T-cell (primary cell): ENCODE measurements around the gene CELSR3. TPM values are rescaled to one million over a fixed set of nuclear protein-coding genes. Genes with fewer than 3 reads are reported as not detected.

ENCODE experiments used
- ATAC-seq, 4 experiments: fragments of 200-7000 bp in 3 of 4; fragments of 150-1000 bp in 1 of 4; cut with Tn5 transposase; replicated peaks in 1 of 4; 1 replicate in 3 of 4; 2 replicates in 1 of 4; pipeline ENCODE4 v1.10.0; 2021; ENCODE audit warnings: moderate library complexity in 3 of 4, mild to moderate bottlenecking in 2 of 4, moderate number of reproducible peaks in 1 of 4
- CTCF ChIA-PET, 2 donors: fragments of 300-600 bp; sonication (Branson Sonifier 250); formaldehyde crosslinking; loops; one replicate each; lab custom pipeline; 2022; ENCODE audit warnings: antibody characterized with exemption in 2 of 2; lab: Charles Lee
- POLR2A ChIA-PET, 2 donors: fragments of 300-600 bp; sonication (Branson Sonifier 250); formaldehyde crosslinking; loops; one replicate each; lab custom pipeline; 2022; ENCODE audit warnings: antibody characterized with exemption in 2 of 2; lab: Charles Lee
- DNase-seq, 35 experiments: peaks; one replicate each; pipeline versions ENCODE4 v3.0.0 to v3.0.0-alpha.2; 2013 to 2023
- H3K27ac ChIP-seq: one replicate; pipeline ENCODE4 v1.5.1; 2013; ENCODE audit warnings: low read length
- H3K27me3 ChIP-seq, 2 experiments: replicated peaks in 1 of 2; 1 replicate in 1 of 2; 2 replicates in 1 of 2; pipeline versions ENCODE4 v1.6.1 to v1.7.0; 2013; ENCODE audit warnings: low read length in 1 of 2, mixed read lengths in 1 of 2; ENCODE audit not compliant: control insufficient read depth in 2 of 2, insufficient read depth in 2 of 2; ENCODE audit errors: extremely low read depth in 1 of 2
- H3K36me3 ChIP-seq, 2 donors: 1 replicate in 1 of 2; 2 replicates in 1 of 2; pipeline versions ENCODE4 v1.6.1 to v1.7.0; 2013; ENCODE audit warnings: low read length in 1 of 2; ENCODE audit not compliant: control insufficient read depth in 2 of 2, insufficient read depth in 1 of 2; ENCODE audit errors: extremely low read depth in 1 of 2
- H3K4me1 ChIP-seq, 2 experiments: 1 replicate in 1 of 2; 2 replicates in 1 of 2; pipeline versions ENCODE4 v1.6.1 to v1.7.0; 2013; ENCODE audit warnings: low read length in 2 of 2, mixed read lengths in 1 of 2; ENCODE audit not compliant: insufficient read depth in 2 of 2, control insufficient read depth in 1 of 2; ENCODE audit errors: extremely low read depth in 1 of 2
- H3K4me3 ChIP-seq, 2 donors: 1 replicate in 1 of 2; 2 replicates in 1 of 2; pipeline versions ENCODE4 v1.5.1 to v1.7.0; 2013; ENCODE audit warnings: mild to moderate bottlenecking in 2 of 2, low read length in 1 of 2, moderate library complexity in 1 of 2; ENCODE audit not compliant: control insufficient read depth in 1 of 2; ENCODE audit errors: extremely low read depth in 1 of 2
- H3K9me3 ChIP-seq: 2 replicates; pipeline ENCODE4 v1.7.0; 2013
- H3K27ac Mint-ChIP-seq, 2 donors: one replicate each; pipeline ENCODE4 v1.8.0; 2020 to 2021; ENCODE audit warnings: mild to moderate bottlenecking in 2 of 2, mixed read lengths in 2 of 2
- H3K27me3 Mint-ChIP-seq, 2 donors: one replicate each; pipeline ENCODE4 v1.8.0; 2021 to 2022; ENCODE audit warnings: mixed read lengths in 2 of 2
- H3K36me3 Mint-ChIP-seq: one replicate; pipeline ENCODE4 v1.8.0; 2021; ENCODE audit warnings: mixed read lengths
- H3K4me1 Mint-ChIP-seq, 3 donors: one replicate each; pipeline ENCODE4 v1.8.0; 2020 to 2022; ENCODE audit warnings: mixed read lengths in 3 of 3, mild to moderate bottlenecking in 1 of 3
- H3K4me3 Mint-ChIP-seq, 3 donors: one replicate each; pipeline ENCODE4 v1.8.0; 2020 to 2022; ENCODE audit warnings: mild to moderate bottlenecking in 3 of 3, mixed read lengths in 3 of 3, moderate library complexity in 3 of 3
- H3K9me3 Mint-ChIP-seq, 3 donors: one replicate each; pipeline ENCODE4 v1.8.0; 2020 to 2022; ENCODE audit warnings: mixed read lengths in 3 of 3
- WGBS: methylation state at CpG from one replicate; pipeline ENCODE4 v1.1.5; 2013; ENCODE audit warnings: missing lambda C conversion rate; ENCODE audit not compliant: insufficient coverage; 5-methylcytosine and 5-hydroxymethylcytosine counted together
- total RNA-seq, 35 experiments: library from RNA in 6 of 35; stranded (reverse) in 6 of 35; fragments of 120-200 nt in 1 of 35; gene quantifications; one replicate each; pipeline versions ENCODE4 v1.2.1 to v1.2.4 and lab custom pipeline; 2013 to 2026

The CELSR3 gene
- total RNA-seq, 5 donors from 2014 or later (not counting 1 experiment from before 2014, with no cell fraction given), result 5.6 to 7.4 (median 6.2) TPM

- ChIA-PET POLR2A (no interaction called here), CTCF (no interaction called here)
- H3K27me3 Mint-ChIP-seq, result no peaks in the 10 kb centered on the region
- Histone ChIP-seq H3K9me3 (no peaks in the 10 kb centered on the region), H3K4me3 (no peak overlapping the region), H3K36me3 (peaks cover 17 to 73% of the 10 kb centered on the region in 2 donors), H3K27ac (no peak overlapping the region), H3K27me3 (no peaks in the 10 kb centered on the region), H3K4me1 (peaks cover 0 to 25% of the 10 kb centered on the region in 2 experiments)
- peak overlapping the region; percentile 46 to 66 for H3K27ac Mint-ChIP-seq
- H3K4me1 Mint-ChIP-seq, result peaks cover 22 to 36% (median 24%) of the 10 kb centered on the region in 3 donors
- H3K9me3 Mint-ChIP-seq, result no peaks in the 10 kb centered on the region
- no peak for DNase-seq
- H3K36me3 Mint-ChIP-seq, result peaks cover 31% of the 10 kb centered on the region
- peak in 1 of 4 experiments; percentile 46 for ATAC-seq
- no peak overlapping the region for H3K4me3 Mint-ChIP-seq
- 73% methylated on average over 8 of the region's 9 CpGs for WGBS
Measured at GRCh38 chr3:48695393-48695753, 32.7 kb upstream of the CELSR3 start.

- peaks cover 16 to 31% (median 19%) of the 10 kb centered on the region in 3 donors for H3K4me1 Mint-ChIP-seq
- no peak overlapping the region for H3K4me3 ChIP-seq
- H3K36me3 Mint-ChIP-seq, result peaks cover 34% of the 10 kb centered on the region
- ATAC-seq (no peak), DNase-seq (no peak)
- peaks cover 17 to 72% of the 10 kb centered on the region in 2 donors for H3K36me3 ChIP-seq
- H3K4me1 ChIP-seq, result peaks cover 0 to 25% of the 10 kb centered on the region in 2 experiments
- no peaks in the 10 kb centered on the region for H3K27me3 ChIP-seq
- no peak overlapping the region for H3K27ac ChIP-seq
- POLR2A ChIA-PET, result no interaction called here
- H3K4me3 Mint-ChIP-seq, result no peak overlapping the region
- H3K27me3 Mint-ChIP-seq, result no peaks in the 10 kb centered on the region
- CTCF ChIA-PET, result no interaction called here
- 98% methylated on average over 15 of the region's 23 CpGs for WGBS
- no peaks in the 10 kb centered on the region for H3K9me3 ChIP-seq
- H3K27ac Mint-ChIP-seq, result peak overlapping the region; percentile 46 to 66
- no peaks in the 10 kb centered on the region for H3K9me3 Mint-ChIP-seq
Measured at GRCh38 chr3:48694610-48695392, 32.1 kb upstream of the CELSR3 start.

- ChIA-PET POLR2A (no interaction called here), CTCF (no interaction called here)
- H3K4me3 Mint-ChIP-seq, result no peak overlapping the region
- H3K36me3 Mint-ChIP-seq, result peaks cover 31% of the 10 kb centered on the region
- DNase-seq (no peak), ATAC-seq (no peak)
- Histone ChIP-seq H3K36me3 (peaks cover 17 to 74% of the 10 kb centered on the region in 2 donors), H3K27ac (no peak overlapping the region), H3K9me3 (no peaks in the 10 kb centered on the region), H3K27me3 (no peaks in the 10 kb centered on the region), H3K4me1 (peaks cover 0 to 25% of the 10 kb centered on the region in 2 experiments), H3K4me3 (no peak overlapping the region)
- WGBS, result 85% methylated on average over 2 of the region's 8 CpGs
- no peak overlapping the region for H3K27ac Mint-ChIP-seq
- no peaks in the 10 kb centered on the region for H3K9me3 Mint-ChIP-seq
- H3K27me3 Mint-ChIP-seq, result no peaks in the 10 kb centered on the region
- peaks cover 11 to 25% (median 13%) of the 10 kb centered on the region in 3 donors for H3K4me1 Mint-ChIP-seq
Measured at GRCh38 chr3:48693826-48694225, 31.1 kb upstream of the CELSR3 start.

GRCh38 chr3:48692551-48692950, 29.9 kb upstream of the CELSR3 start:
- Mint-ChIP-seq H3K36me3 (peaks cover 42% of the 10 kb centered on the region), H3K27me3 (no peaks in the 10 kb centered on the region), H3K27ac (no peak overlapping the region), H3K4me3 (no peak overlapping the region), H3K4me1 (peaks cover 8 to 16% (median 11%) of the 10 kb centered on the region in 3 donors), H3K9me3 (no peaks in the 10 kb centered on the region)
- Histone ChIP-seq H3K36me3 (peaks cover 10 to 76% of the 10 kb centered on the region in 2 donors), H3K4me3 (no peak overlapping the region), H3K9me3 (no peaks in the 10 kb centered on the region), H3K4me1 (peaks cover 0 to 18% of the 10 kb centered on the region in 2 experiments), H3K27ac (no peak overlapping the region), H3K27me3 (no peaks in the 10 kb centered on the region)
- POLR2A ChIA-PET, result no interaction called here
- ATAC-seq, result no peak
- no peak for DNase-seq
- CTCF ChIA-PET, result no interaction called here

GRCh38 chr3:48690846-48691458, 28.3 kb upstream of the CELSR3 start:
- no peaks in the 10 kb centered on the region for H3K9me3 Mint-ChIP-seq
- H3K4me1 Mint-ChIP-seq, result peaks cover 8 to 15% (median 11%) of the 10 kb centered on the region in 3 donors
- Histone ChIP-seq H3K4me1 (peaks cover 0 to 20% of the 10 kb centered on the region in 2 experiments), H3K36me3 (peaks cover 10 to 80% of the 10 kb centered on the region in 2 donors), H3K27ac (no peak overlapping the region), H3K27me3 (no peaks in the 10 kb centered on the region), H3K4me3 (no peak overlapping the region), H3K9me3 (no peaks in the 10 kb centered on the region)
- peak overlapping the region in 1 of 2 donors; percentile 50 for H3K27ac Mint-ChIP-seq
- ChIA-PET POLR2A (interaction anchor here in 1 of 2 donors (0.6 kb wide), 1 partner anchor 603 kb away, joined by 3 read pairs; no protein-coding TSS in a partner anchor), CTCF (interaction anchor here in 1 of 2 donors (0.6 kb wide), 1 partner anchor 1516 kb away, joined by 4 read pairs; no protein-coding TSS in a partner anchor)
- ATAC-seq, result no peak
- no CpG with 5 or more reads among the region's 2 CpGs for WGBS
- no peak overlapping the region for H3K4me3 Mint-ChIP-seq
- H3K36me3 Mint-ChIP-seq, result peaks cover 36% of the 10 kb centered on the region
- no peak for DNase-seq
- H3K27me3 Mint-ChIP-seq, result no peaks in the 10 kb centered on the region

GRCh38 chr3:48689384-48689783, 26.7 kb upstream of the CELSR3 start:
- H3K27me3 Mint-ChIP-seq, result no peaks in the 10 kb centered on the region
- H3K27ac Mint-ChIP-seq, result no peak overlapping the region
- Histone ChIP-seq H3K27me3 (no peaks in the 10 kb centered on the region), H3K27ac (no peak overlapping the region), H3K4me1 (peaks cover 4 to 22% of the 10 kb centered on the region in 2 experiments), H3K36me3 (peaks cover 0 to 68% of the 10 kb centered on the region in 2 donors), H3K4me3 (no peak overlapping the region), H3K9me3 (no peaks in the 10 kb centered on the region)
- H3K36me3 Mint-ChIP-seq, result peaks cover 33% of the 10 kb centered on the region
- CTCF ChIA-PET, result no interaction called here
- no peak for DNase-seq
- H3K9me3 Mint-ChIP-seq, result no peaks in the 10 kb centered on the region
- POLR2A ChIA-PET, result no interaction called here
- no peak overlapping the region for H3K4me3 Mint-ChIP-seq
- WGBS, result 100% methylated on average over 1 of the region's 5 CpGs
- no peak for ATAC-seq
- H3K4me1 Mint-ChIP-seq, result peaks cover 12 to 25% (median 18%) of the 10 kb centered on the region in 3 donors
